AG09309 (cell line): ENCODE measurements around the gene ATOSA.

Experiments used
- DNase-seq: peaks from one replicate; pipeline ENCODE4 v3.0.0-alpha.2; 2010; ENCODE audit warnings: low read depth
- H3K4me3 ChIP-seq: 2 replicates; pipeline ENCODE4 v1.5.1; 2011; ENCODE audit warnings: mild to moderate bottlenecking, low read depth, low read length, moderate library complexity; ENCODE audit not compliant: control insufficient read depth
- CTCF ChIP-seq: IDR thresholded peaks from 2 replicates; pipeline ENCODE4 v1.5.1; 2011; ENCODE audit warnings: mild to moderate bottlenecking, low read depth, low read length, inconsistent platforms; ENCODE audit not compliant: insufficient read depth, control insufficient read depth; ENCODE audit errors: missing control alignments

ATOSA gene

GRCh38 chr15:52660192-52660591 lies 19.0 kb downstream of the ATOSA start:
- TF ChIP-seq CTCF = no peak
- no peak overlapping the region for H3K4me3 ChIP-seq
- no peak for DNase-seq

GRCh38 chr15:52658955-52659354 lies 20.2 kb downstream of the ATOSA start:
- H3K4me3 ChIP-seq = no peak overlapping the region
- no peak for TF ChIP-seq CTCF
- DNase-seq = no peak

- no peak for TF ChIP-seq CTCF
- no peak overlapping the region for H3K4me3 ChIP-seq
- peak; percentile 61 for DNase-seq
Observed at GRCh38 chr15:52657338-52657737, 21.9 kb downstream of the ATOSA start.

- no peak overlapping the region for H3K4me3 ChIP-seq
- DNase-seq = no peak
- TF ChIP-seq CTCF = no peak
Observed at GRCh38 chr15:52656412-52656811, 22.8 kb downstream of the ATOSA start.

GRCh38 chr15:52653431-52653964 lies 25.7 kb downstream of the ATOSA start:
- H3K4me3 ChIP-seq = no peak overlapping the region
- peak; percentile 43 for DNase-seq
- TF ChIP-seq CTCF = no peak

GRCh38 chr15:52652984-52653383 lies 26.2 kb downstream of the ATOSA start:
- DNase-seq = peak; percentile 44
- no peak overlapping the region for H3K4me3 ChIP-seq
- no peak for TF ChIP-seq CTCF

- no peak for TF ChIP-seq CTCF
- DNase-seq = no peak
- no peak overlapping the region for H3K4me3 ChIP-seq
Observed at GRCh38 chr15:52652286-52652685, 26.9 kb downstream of the ATOSA start.
